Loucy (cell line): Measurements from ENCODE around the gene TPCN1.

Source experiments
- H2AFZ ChIP-seq: fragments of 200-600 bp; sonication (generic); 2 replicates; pipeline ENCODE4 v1.6.0; 2016; ENCODE audit warnings: antibody characterized with exemption, mild to moderate bottlenecking, low read length, moderate library complexity
- H3F3A ChIP-seq: fragments of 200-600 bp; 2 replicates; pipeline ENCODE4 v1.6.0; 2016; ENCODE audit warnings: antibody characterized with exemption, low read depth, mild to moderate bottlenecking
- H3K27me3 ChIP-seq: fragments of 200-600 bp; sonication (generic); 2 replicates; pipeline ENCODE4 v1.6.1; 2014; ENCODE audit warnings: low read length, mild to moderate bottlenecking; ENCODE audit not compliant: insufficient read depth, poor library complexity, severe bottlenecking
- H3K36me3 ChIP-seq: fragments of 200-600 bp; sonication (generic); 2 replicates; pipeline ENCODE4 v1.6.1; 2016; ENCODE audit warnings: low read length; ENCODE audit not compliant: insufficient read depth
- H3K4me1 ChIP-seq: fragments of 200-600 bp; sonication (generic); 2 replicates; pipeline ENCODE4 v1.5.1; 2014; ENCODE audit warnings: low read length, mild to moderate bottlenecking; ENCODE audit not compliant: insufficient read depth, poor library complexity, severe bottlenecking
- H3K4me2 ChIP-seq: fragments of 200-600 bp; sonication (generic); 2 replicates; pipeline ENCODE4 v1.6.0; 2014; ENCODE audit warnings: antibody characterized with exemption, low read length, low read depth, mild to moderate bottlenecking; ENCODE audit not compliant: poor library complexity, severe bottlenecking
- H3K4me3 ChIP-seq: fragments of 200-600 bp; sonication (generic); 2 replicates; pipeline ENCODE4 v1.5.1; 2014; ENCODE audit warnings: low read length, mild to moderate bottlenecking, mixed read lengths; ENCODE audit not compliant: poor library complexity, severe bottlenecking
- H3K79me2 ChIP-seq: fragments of 200-600 bp; sonication (generic); 2 replicates; pipeline ENCODE4 v1.6.1; 2014; ENCODE audit warnings: low read length; ENCODE audit not compliant: insufficient read depth
- H3K9ac ChIP-seq: fragments of 200-600 bp; sonication (generic); 2 replicates; pipeline ENCODE4 v1.6.0; 2014; ENCODE audit warnings: mild to moderate bottlenecking, low read depth, low read length, moderate library complexity; ENCODE audit not compliant: poor library complexity, severe bottlenecking
- H3K9me2 ChIP-seq: fragments of 200-600 bp; sonication (generic); replicated peaks from 2 replicates; pipeline ENCODE4 v1.6.1; 2016; ENCODE audit warnings: low read depth, low read length, mixed read lengths
- H3K9me3 ChIP-seq: fragments of 200-600 bp; sonication (generic); 2 replicates; pipeline ENCODE4 v1.6.1; 2014; ENCODE audit warnings: mild to moderate bottlenecking, antibody characterized with exemption, low read length, low read depth; ENCODE audit not compliant: insufficient read depth
- H4K20me1 ChIP-seq: fragments of 200-600 bp; sonication (generic); 2 replicates; pipeline ENCODE4 v1.6.0; 2014; ENCODE audit warnings: antibody characterized with exemption, low read length, mild to moderate bottlenecking; ENCODE audit not compliant: insufficient read depth, poor library complexity, severe bottlenecking
- CTCF ChIP-seq: fragments of 200-600 bp; sonication (generic); conservative IDR thresholded peaks from 2 replicates; pipeline ENCODE4 v1.5.1; 2014; ENCODE audit warnings: mild to moderate bottlenecking, antibody characterized with exemption, low read length
- EZH2phosphoT487 ChIP-seq: fragments of 200-600 bp; IDR thresholded peaks from 2 replicates; pipeline ENCODE4 v1.6.1; 2018; ENCODE audit warnings: antibody characterized with exemption, mild to moderate bottlenecking, moderate library complexity, borderline replicate concordance

The TPCN1 gene

GRCh38 chr12:113236539-113237399 is 15.5 kb downstream of the TPCN1 start:
- H3K4me1 ChIP-seq, result no peaks in the 10 kb centered on the region
- no peaks in the 10 kb centered on the region for H3K9me3 ChIP-seq
- H3F3A ChIP-seq, result no peaks in the 10 kb centered on the region
- H4K20me1 ChIP-seq, result no peaks in the 10 kb centered on the region
- H3K4me2 ChIP-seq, result no peak overlapping the region
- no peaks in the 10 kb centered on the region for H3K27me3 ChIP-seq
- no peaks in the 10 kb centered on the region for H3K9me2 ChIP-seq
- no peaks in the 10 kb centered on the region for H3K79me2 ChIP-seq
- no peaks in the 10 kb centered on the region for H3K36me3 ChIP-seq
- no peak overlapping the region for H2AFZ ChIP-seq
- H3K4me3 ChIP-seq, result no peak overlapping the region
- TF ChIP-seq EZH2phosphoT487 (no peak), CTCF (no peak)
- no peak overlapping the region for H3K9ac ChIP-seq

GRCh38 chr12:113237748-113238147 is 16.5 kb downstream of the TPCN1 start:
- H3K9me2 ChIP-seq, result no peaks in the 10 kb centered on the region
- TF ChIP-seq EZH2phosphoT487, result no peak
- TF ChIP-seq CTCF, result no peak
- H3K27me3 ChIP-seq, result no peaks in the 10 kb centered on the region
- no peaks in the 10 kb centered on the region for H3K79me2 ChIP-seq
- H3K9ac ChIP-seq, result no peak overlapping the region
- H4K20me1 ChIP-seq, result no peaks in the 10 kb centered on the region
- no peaks in the 10 kb centered on the region for H3F3A ChIP-seq
- H3K9me3 ChIP-seq, result no peaks in the 10 kb centered on the region
- no peak overlapping the region for H3K4me3 ChIP-seq
- H2AFZ ChIP-seq, result no peak overlapping the region
- no peaks in the 10 kb centered on the region for H3K36me3 ChIP-seq
- no peak overlapping the region for H3K4me2 ChIP-seq
- no peaks in the 10 kb centered on the region for H3K4me1 ChIP-seq

- H3K79me2 ChIP-seq, result no peaks in the 10 kb centered on the region
- TF ChIP-seq CTCF (no peak), EZH2phosphoT487 (no peak)
- H4K20me1 ChIP-seq, result no peaks in the 10 kb centered on the region
- H3K4me2 ChIP-seq, result no peak overlapping the region
- no peaks in the 10 kb centered on the region for H3K36me3 ChIP-seq
- H3F3A ChIP-seq, result no peaks in the 10 kb centered on the region
- no peaks in the 10 kb centered on the region for H3K4me1 ChIP-seq
- no peaks in the 10 kb centered on the region for H3K9me2 ChIP-seq
- H3K9ac ChIP-seq, result no peak overlapping the region
- no peak overlapping the region for H2AFZ ChIP-seq
- no peaks in the 10 kb centered on the region for H3K27me3 ChIP-seq
- H3K9me3 ChIP-seq, result no peaks in the 10 kb centered on the region
- no peak overlapping the region for H3K4me3 ChIP-seq
Measured at GRCh38 chr12:113238309-113238708, 17.0 kb downstream of the TPCN1 start.
